ENCODE data around the gene ADGRL1.

- TF ChIP-seq POLR2A (IDR thresholded peaks at IDR 0.05) (no peak), CTCF (IDR thresholded peaks at IDR 0.05) (no peak)
These were observed 45.8 kb downstream of the ADGRL1 start for GRCh38 chr19:14160017-14160703.
